ENCODE results near the gene NSMCE1.

The NSMCE1 gene

GRCh38 chr16:27287887-27288286 lies 19.3 kb upstream of the NSMCE1 start:
- H3K27me3 ChIP-seq, result no peaks in the 10 kb centered on the region
- H3K36me3 ChIP-seq, result no peaks in the 10 kb centered on the region
- H3K4me1 ChIP-seq, result peaks cover 0 to 17% (median 9%) of the 10 kb centered on the region in 4 donors
- no peak overlapping the region for H3K4me3 ChIP-seq
- H3K27ac ChIP-seq, result no peak overlapping the region
- no peaks in the 10 kb centered on the region for H3K9me3 ChIP-seq
- no peak for TF ChIP-seq CTCF (IDR thresholded peaks at IDR 0.05)
- intact Hi-C loops (cut with DNase I; ENCODE audit: low total_unique reads), result no loop called here
- no peak for DNase-seq

- DNase-seq, result no peak
- peak overlapping the region; percentile 33 to 47 for H3K27ac ChIP-seq
- no peaks in the 10 kb centered on the region for H3K27me3 ChIP-seq
- TF ChIP-seq CTCF (IDR thresholded peaks at IDR 0.05), result no peak
- no peak overlapping the region for H3K4me3 ChIP-seq
- peaks cover 0 to 17% (median 9%) of the 10 kb centered on the region in 4 donors for H3K4me1 ChIP-seq
- no peaks in the 10 kb centered on the region for H3K36me3 ChIP-seq
- H3K9me3 ChIP-seq, result no peaks in the 10 kb centered on the region
- intact Hi-C loops (cut with DNase I; ENCODE audit: low total_unique reads), result no loop called here
Measured at GRCh38 chr16:27287051-27287811, 18.7 kb upstream of the NSMCE1 start.

- peak in 1 of 2 donors; percentile 53 for DNase-seq
- Histone ChIP-seq H3K27ac (peak overlapping the region; percentile 33 to 47), H3K4me1 (peaks cover 0 to 17% (median 9%) of the 10 kb centered on the region in 4 donors), H3K27me3 (no peaks in the 10 kb centered on the region), H3K9me3 (no peaks in the 10 kb centered on the region), H3K4me3 (no peak overlapping the region), H3K36me3 (no peaks in the 10 kb centered on the region)
- intact Hi-C loops (cut with DNase I; ENCODE audit: low total_unique reads), result no loop called here
- TF ChIP-seq CTCF (IDR thresholded peaks at IDR 0.05), result no peak
Measured at GRCh38 chr16:27286451-27286850, 17.9 kb upstream of the NSMCE1 start.

GRCh38 chr16:27285676-27286196 lies 17.2 kb upstream of the NSMCE1 start:
- no peak for TF ChIP-seq CTCF (IDR thresholded peaks at IDR 0.05)
- H3K4me1 ChIP-seq, result peaks cover 0 to 17% (median 9%) of the 10 kb centered on the region in 4 donors
- H3K4me3 ChIP-seq, result no peak overlapping the region
- H3K36me3 ChIP-seq, result no peaks in the 10 kb centered on the region
- peak in 1 of 2 donors; percentile 70 for DNase-seq
- H3K27me3 ChIP-seq, result no peaks in the 10 kb centered on the region
- intact Hi-C loops (cut with DNase I; ENCODE audit: low total_unique reads), result no loop called here
- peak overlapping the region; percentile 33 to 47 for H3K27ac ChIP-seq
- H3K9me3 ChIP-seq, result no peaks in the 10 kb centered on the region

GRCh38 chr16:27284865-27285675 lies 16.5 kb upstream of the NSMCE1 start:
- Histone ChIP-seq H3K27me3 (no peaks in the 10 kb centered on the region), H3K4me3 (no peak overlapping the region), H3K36me3 (no peaks in the 10 kb centered on the region), H3K27ac (peak overlapping the region in 1 of 2 donors; percentile 33), H3K4me1 (peaks cover 0 to 17% (median 9%) of the 10 kb centered on the region in 4 donors), H3K9me3 (no peaks in the 10 kb centered on the region)
- intact Hi-C loops (cut with DNase I; ENCODE audit: low total_unique reads), result no loop called here
- no peak for TF ChIP-seq CTCF (IDR thresholded peaks at IDR 0.05)
- no peak for DNase-seq

All from tibial artery (tissue), 4 donors.